Nucleus accumbens (tissue), 56 donors: ENCODE results near the gene EPSTI1.

Experiments
- DNase-seq, 56 donors: peaks; one replicate each; lab custom pipeline; 2025; lab: John Stamatoyannopoulos, UW

EPSTI1 gene

DNA sequence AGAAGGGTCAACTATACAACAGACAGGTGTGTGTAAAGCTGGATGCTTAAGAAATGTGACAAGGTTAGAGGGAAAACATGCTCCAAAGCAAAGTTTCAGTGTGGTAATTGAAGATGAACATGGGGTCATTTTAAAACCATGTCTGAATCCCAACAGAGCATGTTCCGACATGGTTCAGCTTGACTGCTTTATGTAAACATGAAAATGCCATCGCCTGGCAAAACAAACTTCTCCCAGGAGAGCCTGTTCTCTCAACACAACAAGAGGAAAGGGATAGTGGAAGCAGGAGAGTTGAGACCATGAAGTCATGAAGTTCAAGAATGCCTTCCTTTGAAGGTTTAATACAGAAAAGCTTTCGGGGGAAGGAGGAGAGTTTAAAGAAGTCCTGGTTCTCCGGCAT, 85.8 kb downstream of the EPSTI1 start:
- no peak for DNase-seq

DNA sequence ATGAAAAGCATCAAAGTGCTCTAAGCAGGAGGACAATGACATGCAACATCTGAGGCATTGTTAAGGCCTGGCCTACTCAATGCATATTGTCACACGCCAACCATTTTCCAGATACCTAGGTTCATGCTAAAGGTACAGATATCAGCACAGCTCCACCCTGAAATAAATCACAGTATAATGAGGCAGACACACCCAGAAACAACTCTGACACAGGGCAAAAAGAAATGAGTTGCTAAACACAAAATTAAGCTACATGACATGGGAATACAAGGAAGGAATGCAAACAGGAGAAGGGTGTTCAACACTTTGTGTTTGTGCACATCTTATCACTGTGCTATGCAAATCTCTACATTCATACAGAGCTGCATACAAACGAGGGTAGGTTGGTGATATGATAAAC, 86.5 kb downstream of the EPSTI1 start:
- DNase-seq: no peak

DNA sequence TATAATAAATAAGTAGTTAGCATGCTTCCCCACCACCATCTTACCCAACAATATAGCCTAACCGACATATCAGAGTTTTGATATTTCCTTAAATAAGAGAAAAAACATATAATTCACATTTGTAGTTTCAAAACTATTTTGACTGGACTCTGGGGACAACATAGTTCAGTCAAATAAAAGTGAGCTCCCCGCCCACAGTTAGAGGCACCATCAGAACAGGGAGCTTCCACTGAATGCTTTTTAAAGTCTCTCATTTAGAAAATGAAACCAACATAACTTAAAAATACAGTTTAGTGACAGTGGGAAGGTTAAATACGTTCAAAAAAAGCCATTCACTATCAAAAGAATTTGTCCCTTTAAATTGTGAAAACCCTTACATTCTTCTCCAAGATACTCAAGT, 92.8 kb downstream of the EPSTI1 start:
- DNase-seq: no peak

DNA sequence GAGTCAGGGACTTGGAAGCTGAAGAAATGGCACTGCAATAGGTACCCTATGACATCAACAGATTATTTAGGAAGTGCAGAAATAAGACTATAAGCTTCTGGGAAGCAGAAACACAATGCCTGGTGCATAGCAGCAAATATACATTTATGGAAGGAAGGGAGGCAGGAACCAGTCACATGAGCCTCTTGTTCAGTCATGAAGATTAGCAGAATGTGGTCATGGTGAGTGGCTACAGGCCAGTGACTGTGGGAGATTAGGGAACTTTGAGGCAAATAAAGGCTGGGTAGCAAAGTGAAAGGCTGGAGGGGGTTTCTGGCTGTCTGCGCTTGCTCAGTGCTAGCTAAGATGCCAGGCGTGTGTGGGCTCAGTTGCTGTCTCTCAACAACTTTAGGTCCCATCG, 96.3 kb downstream of the EPSTI1 start:
- no peak for DNase-seq

DNA sequence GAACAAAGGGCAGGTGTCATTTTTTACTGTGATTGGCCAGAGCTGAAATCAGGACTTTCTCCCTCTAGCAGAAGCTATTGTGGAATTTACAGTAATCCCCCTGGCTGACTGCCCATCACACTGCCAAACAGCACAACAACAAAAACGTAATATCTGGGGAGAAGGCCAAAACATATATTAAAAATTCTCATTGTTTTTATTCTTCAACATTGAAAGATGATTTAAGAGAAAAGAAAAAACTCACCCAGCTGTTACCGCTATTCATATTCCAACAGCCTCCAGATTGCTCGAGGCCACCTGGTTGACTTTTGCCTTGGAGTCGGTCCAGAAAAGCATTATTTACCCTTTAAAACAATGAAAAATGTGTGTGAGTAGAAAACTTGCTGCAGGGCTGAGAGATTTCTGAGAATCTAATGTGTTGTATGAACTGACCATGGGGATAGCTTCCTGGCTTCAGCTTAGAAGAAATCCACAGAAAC, 97.2 kb downstream of the EPSTI1 start:
- no peak for DNase-seq

DNA sequence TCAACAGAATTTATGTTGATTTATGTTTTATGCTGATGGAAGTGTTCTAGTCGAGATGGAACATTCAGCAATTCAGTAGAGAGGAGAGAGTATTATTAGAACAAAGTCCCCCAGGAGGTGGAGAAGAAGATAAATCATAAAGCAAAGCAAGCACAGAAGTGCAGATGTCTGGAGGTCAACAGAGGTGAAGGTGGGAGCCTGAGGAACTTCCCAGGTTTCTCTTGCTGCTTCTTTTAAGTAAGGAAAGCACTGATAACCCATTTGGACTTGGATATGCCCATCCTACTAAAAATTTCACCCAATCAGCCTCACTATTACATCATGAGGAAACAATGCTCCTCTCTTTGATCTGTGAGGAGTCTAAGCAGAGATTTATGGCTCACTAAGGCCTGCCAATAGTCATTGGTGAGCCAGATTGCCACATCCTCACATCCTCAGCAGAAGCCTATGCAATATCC, 98.8 kb downstream of the EPSTI1 start:
- DNase-seq: no peak

DNA sequence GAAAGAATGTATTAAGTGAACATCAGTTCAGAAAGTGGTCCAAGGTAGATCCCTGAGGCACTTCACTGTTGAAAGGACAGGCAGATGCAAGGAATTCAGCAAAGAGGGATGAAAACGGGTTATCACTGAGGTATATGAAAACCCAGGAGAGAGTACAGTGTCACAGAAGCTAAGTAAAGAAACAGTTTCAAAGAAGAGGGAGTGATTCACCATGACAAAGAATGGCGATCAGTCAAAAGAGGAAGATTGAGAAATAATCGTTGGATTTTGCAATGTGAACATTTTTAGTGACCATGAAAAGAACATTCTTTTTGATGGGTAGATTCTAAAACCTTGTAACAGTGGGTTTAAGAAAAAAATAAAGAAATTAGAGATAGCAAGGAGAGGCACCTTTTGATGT, 99.3 kb downstream of the EPSTI1 start:
- DNase-seq: no peak

DNA sequence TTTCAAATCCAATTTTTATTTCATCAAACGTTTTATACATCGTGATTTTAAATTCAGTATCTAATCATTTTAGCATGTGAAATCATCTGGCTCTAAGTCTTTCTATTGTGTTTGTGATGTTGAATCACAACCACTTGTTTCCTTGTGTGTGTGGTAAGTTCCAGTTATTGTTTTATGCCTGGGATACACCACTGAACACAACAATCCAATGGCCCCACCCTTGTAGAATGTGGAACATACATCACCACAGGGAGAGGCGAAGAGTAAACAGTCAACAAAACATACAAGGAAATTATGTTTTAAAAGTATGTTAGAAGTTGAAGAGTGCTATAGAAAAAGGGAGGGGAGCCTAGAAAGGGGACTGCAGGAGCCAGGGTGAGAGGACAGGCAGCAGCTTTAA, 100.5 kb downstream of the EPSTI1 start:
- DNase-seq: no peak

DNA sequence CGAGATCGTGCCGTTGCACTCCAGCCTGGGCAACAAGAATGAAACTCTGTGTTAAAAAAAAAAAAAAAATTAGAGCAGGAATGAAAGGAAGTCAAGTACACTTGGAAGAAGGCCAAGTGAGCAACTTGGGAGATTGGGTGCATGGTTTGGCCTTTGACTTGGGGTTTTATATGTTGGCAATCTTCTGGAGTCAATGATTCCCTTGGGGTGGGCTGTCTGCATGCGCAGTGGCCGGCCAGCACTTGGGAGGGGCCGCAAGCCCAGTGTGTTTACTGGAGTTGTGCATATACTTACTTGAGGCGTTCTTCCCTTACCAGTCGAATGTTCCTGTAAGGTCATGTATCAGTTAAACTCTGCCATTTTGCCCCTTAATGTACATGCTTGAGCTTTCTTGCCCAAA, 106.7 kb downstream of the EPSTI1 start:
- DNase-seq: no peak

DNA sequence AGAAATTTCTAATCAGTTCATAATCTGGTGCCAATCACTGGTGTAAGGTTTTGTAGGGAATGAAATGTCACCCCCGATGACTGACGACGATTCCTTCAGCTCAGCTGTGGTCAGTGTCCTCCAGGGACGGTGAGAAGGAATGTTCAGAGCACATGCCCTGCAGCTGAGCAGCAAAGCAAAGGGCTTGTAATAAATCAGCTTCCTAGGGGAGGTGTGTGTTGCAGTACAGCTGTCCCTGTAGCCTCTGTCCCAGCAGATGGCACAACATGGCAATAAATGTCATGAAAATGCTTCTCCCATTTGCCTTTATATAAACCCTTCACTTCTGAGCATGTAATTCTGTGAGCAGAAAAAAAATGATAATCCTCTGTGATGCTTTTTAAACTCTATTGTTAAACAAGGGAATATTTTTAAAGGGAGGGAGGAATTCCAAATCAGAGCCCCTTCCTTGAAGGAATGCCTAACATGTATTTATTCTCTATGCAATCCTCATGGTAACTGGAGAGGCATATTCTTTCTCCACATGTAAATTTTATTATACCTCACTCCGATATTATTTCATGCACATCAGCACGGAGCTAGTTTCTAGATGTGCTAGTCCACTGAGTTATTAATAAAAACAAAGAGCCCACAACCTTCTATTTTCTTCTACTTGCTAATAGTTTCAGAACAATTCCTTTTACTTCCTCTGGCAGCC, 108.1 kb downstream of the EPSTI1 start:
- DNase-seq: no peak

DNA sequence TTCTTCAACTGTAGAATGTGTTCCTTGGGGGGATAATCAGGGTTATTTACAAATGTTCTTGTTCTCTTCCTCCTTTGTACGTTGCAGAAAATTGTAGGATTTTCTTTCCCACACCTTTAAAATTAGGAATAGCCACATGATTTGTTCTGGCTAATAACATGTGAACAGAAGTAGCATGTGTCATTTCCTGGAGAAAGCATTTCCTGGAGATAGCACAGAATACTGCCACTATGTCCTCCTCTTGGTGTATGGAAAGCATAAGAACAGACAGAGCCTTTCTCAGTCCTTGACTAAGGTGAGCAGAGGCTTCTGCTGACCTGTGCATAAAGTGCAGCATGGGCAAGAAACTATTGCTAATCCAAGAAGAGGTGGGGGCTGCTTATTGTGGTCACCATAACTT, 108.9 kb downstream of the EPSTI1 start:
- no peak for DNase-seq

DNA sequence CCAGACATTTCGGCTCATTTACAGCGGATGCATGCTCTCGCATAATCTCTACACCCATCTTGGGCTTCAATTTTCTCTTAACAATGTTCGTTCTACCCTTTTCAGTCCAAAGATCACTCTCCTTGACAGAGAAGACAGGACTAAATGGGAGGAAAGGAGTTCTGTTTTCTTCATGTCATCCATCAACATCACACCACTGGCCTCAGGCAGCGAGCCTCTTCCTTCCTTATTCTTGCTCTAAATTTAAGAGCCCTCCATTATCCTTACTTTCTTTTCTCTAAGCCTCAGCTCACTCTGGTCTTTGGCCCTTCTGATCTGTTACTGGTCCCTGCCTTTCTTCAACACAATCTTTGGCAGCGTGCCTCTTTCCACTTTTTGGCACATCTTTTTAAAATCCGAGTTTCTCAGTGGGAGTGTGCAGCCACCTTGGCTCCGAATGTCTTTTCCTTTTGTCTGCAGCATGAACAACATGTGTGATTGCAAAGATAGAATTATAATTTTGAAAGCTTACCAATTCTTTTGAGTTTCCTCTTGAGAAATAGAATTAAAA, 111.9 kb downstream of the EPSTI1 start:
- no peak for DNase-seq

DNA sequence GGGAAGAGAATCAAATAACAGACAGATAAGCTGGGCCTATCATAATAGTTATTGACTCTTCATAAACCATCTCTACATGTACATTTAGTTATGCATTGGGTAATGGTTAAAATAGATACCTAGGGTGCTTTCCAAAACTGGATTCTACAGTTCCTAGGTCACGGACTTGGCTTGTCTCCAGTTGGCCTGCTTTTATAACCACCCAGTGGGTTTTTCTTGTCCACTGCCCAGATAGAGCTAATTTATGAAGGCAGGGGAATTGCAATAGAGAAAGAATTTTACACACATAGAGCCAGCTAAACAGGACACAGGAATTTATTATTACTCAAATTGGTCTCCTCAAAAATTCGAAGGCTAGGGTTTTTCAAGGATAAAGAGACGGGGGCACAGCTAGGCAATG, 113.3 kb downstream of the EPSTI1 start:
- DNase-seq: no peak

DNA sequence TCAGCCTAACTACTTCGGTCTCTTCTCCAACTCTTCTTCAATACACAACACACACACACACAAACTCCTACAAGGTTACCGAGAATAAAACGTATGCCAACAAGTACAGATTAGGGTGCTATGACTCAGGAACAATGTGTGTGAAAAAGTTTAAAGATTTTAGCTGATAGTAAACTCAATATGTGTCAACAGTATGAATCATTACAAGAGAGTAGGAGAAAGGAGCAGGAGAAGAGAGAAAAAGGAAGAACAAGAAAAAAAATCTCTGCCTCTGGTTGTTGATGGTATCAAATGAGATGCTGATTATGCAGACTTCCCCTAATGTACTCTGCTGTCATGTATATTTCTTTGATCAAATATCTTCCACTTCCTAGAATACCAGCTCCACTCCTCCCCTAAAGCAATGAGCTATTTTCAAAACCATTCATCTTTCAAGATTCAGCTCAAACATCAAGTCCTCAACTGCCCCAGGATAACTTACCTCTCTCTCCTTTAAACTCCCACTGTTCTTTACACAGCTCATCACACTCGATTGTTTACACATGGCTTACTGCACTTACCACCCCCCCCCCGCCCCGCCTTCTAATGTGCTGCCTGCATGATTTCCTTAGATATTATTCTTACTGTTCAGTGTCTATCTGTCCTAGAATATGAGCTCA, 115.0 kb downstream of the EPSTI1 start:
- no peak for DNase-seq

DNA sequence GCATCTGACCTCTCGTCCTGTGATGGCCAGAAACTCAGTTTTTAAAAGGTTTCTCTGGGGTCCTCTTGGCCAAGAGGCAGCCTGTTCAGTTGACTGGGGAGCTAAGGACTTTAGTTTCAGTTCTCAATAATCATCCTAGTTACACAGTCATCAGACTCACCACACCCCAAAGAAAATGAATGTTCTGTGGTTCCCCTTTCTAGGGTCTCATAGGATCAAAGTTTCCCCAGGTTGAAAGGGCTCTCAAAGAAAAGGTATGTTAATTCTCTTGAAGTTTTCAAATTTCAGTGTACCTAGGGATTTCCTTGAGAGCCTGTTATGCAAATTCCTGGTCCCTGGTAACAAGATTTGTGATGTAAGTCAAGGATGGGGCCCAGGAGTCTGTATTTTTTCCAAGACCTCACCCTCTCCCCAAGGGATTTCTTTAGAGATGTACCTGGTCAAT, 115.7 kb downstream of the EPSTI1 start:
- no peak for DNase-seq

DNA sequence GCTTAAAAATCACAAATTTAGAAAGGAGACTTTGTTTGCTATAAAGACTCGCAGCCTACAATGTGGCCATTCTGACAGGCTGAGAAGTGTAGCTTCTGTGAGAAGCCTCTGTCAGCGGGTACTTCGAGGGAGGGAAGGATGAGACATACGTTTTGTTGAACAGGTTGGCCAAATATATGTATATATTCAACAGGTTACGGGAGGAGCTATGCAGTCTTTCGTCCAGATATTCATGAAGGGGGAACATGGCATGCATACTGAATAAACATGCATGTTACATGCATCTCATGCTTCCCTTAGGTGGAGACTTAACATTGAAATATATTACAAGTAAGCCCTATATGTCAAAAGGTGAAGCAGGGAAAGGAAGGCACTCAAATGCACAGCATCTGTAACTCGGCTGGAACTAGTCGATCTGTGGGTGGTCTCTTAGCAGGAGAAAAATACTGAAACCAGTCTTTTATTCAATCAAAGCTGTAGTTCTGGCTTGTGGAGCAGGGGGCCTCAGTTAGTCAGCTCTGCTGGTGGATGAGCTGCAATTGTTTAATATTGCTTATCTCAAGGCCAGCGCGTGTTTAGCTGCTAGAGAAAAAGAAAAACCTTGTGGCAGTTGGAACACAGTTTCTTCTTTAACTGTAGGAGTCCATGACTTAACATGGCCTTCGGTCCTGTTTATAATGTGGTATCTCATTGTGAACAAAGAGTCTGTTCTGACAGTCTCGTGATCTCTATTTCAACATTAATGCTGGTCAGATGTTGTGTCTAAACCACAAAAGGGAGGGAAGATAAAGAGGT, 116.4 kb downstream of the EPSTI1 start:
- no peak for DNase-seq

DNA sequence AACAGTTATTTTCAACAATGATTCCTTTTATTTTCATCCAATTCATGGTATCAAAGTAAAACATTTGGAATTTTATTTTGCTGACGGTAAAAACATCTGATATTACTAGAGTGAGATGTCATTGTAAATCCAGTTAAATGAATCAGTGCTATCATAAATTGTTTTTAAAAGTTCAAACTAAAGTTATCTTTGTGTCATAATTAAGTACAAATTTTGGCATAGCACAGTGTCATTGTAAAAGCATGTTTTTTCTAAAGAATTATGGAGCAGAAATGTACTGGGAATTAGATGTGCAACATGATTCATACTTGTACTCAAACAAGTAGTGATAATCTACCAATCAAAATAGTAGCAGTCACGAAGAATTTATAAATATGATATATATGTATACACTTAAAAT, 117.8 kb downstream of the EPSTI1 start:
- DNase-seq: no peak

DNA sequence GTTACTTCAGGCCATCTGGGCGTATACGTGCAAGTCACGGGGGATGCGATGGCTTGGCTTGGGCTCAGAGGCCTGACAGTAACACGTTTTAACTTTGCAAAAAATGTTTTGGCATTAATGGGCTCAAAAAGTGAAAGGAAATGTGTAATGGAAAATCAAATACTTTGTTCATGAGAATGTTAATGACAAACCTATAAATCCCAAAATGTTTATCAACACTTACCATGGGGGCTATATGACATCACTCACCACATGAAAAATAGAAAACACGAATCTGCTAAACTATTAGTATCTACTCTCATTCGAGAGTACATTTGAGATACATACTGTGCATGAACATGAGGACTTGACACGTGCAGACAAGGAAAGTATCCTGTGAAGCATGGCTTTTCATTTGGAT, 119.0 kb downstream of the EPSTI1 start:
- DNase-seq: no peak

DNA sequence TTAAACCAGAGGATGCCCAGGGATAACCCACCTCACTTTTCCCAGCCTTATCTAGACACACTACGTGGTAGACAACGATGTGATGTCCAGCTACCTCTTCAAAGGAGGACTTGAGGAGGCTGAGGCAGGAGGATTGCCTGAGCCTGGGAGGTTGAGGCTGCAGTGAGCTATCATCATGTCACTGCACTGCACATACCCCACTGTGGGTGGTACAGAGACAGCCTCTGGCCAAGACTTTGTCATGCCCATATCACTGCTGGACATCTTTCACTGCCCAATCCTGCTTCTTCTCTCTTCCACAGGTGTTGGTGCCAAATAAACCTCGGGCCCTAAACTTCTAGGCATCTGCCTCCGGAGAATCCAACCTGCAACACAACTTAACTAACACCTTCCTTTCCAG, 124.8 kb downstream of the EPSTI1 start:
- DNase-seq: no peak

DNA sequence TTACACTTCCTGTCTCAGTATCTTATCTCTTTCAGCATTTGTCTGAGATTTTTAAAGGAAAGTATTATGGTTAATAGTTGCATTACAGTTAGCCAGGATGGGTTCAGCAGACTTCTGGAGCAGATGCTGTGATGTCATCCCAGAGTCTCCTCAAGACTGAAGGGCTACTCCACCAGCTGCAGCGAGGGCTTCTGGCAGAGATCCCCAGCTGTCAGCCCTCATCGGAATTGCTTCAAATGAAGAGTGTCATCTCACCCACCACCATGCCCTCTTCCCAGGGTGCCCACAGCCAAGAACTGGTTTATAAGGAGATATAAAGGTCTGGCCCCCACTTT, 126.3 kb downstream of the EPSTI1 start:
- no peak for DNase-seq
